GM12872 (cell line): ENCODE data around the gene P2RY11.

ENCODE experiments used
- TF ChIP-seq, protein P1 (sequence below): IDR thresholded peaks from 3 replicates; pipeline ENCODE4 v1.5.1; 2011; ENCODE audit warnings: low read depth, mild to moderate bottlenecking, low read length, moderate library complexity; ENCODE audit not compliant: insufficient read depth

The P2RY11 gene

DNA sequence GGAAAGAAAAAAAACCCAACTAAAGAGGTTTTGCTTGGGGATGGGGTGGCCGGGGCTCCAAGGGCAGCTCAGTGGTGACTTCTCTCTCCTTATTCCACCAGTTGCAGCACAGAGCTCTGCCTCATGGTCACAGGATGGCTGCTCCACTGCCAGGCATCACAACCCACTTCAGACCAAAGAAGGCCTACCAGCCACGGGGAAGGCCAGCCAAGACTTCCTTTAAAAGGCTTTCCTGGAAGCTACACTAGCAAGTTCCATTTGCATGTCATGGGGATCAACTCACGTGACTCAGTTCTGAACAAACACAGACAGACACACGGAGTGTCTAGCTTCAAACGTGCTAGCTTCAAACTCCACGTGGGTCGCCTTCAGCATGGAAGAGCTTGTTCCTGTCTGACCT, 21.4 kb downstream of the P2RY11 start:
- TF ChIP-seq, protein P1, sequence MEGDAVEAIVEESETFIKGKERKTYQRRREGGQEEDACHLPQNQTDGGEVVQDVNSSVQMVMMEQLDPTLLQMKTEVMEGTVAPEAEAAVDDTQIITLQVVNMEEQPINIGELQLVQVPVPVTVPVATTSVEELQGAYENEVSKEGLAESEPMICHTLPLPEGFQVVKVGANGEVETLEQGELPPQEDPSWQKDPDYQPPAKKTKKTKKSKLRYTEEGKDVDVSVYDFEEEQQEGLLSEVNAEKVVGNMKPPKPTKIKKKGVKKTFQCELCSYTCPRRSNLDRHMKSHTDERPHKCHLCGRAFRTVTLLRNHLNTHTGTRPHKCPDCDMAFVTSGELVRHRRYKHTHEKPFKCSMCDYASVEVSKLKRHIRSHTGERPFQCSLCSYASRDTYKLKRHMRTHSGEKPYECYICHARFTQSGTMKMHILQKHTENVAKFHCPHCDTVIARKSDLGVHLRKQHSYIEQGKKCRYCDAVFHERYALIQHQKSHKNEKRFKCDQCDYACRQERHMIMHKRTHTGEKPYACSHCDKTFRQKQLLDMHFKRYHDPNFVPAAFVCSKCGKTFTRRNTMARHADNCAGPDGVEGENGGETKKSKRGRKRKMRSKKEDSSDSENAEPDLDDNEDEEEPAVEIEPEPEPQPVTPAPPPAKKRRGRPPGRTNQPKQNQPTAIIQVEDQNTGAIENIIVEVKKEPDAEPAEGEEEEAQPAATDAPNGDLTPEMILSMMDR = no peak

DNA sequence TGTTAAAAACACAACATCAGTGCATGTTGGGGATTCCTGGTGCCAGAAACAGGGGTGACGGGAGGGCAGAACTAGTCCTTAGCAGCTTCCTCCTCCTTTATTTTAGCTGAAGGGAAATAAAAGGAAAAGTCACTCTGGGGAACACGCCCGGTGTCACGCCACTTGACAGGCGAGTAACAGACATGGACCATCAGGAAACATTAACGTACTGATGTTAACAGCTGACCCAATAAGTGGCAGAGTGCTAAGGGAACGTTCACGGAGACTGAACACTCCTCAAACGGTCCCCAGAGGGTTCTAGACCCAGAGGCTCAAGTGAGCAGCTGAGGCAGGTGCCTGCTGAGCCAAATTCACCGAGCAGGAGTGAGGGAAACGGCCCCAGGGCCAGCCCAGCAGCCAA, 22.1 kb downstream of the P2RY11 start:
- TF ChIP-seq, protein P1 = no peak

DNA sequence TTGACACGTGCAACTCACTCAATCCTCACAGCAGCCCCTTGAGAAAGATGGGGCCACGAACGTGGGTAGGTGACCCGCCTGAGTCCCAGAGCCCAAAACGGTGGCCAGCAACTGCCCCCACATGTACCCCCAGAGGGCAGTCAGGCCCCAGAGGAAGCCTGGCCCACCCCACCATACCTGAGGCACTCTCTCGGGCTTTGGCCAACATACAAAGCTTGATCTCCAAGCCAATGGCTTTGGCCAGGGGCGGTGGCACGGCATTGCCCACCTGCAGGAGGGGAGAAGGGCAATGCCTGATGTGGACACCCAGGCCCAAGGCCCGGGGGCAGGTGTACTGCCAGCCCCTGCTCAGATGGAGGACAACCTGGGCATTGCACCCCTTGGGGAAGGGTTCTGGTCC, 22.5 kb downstream of the P2RY11 start:
- TF ChIP-seq, protein P1 = no peak

DNA sequence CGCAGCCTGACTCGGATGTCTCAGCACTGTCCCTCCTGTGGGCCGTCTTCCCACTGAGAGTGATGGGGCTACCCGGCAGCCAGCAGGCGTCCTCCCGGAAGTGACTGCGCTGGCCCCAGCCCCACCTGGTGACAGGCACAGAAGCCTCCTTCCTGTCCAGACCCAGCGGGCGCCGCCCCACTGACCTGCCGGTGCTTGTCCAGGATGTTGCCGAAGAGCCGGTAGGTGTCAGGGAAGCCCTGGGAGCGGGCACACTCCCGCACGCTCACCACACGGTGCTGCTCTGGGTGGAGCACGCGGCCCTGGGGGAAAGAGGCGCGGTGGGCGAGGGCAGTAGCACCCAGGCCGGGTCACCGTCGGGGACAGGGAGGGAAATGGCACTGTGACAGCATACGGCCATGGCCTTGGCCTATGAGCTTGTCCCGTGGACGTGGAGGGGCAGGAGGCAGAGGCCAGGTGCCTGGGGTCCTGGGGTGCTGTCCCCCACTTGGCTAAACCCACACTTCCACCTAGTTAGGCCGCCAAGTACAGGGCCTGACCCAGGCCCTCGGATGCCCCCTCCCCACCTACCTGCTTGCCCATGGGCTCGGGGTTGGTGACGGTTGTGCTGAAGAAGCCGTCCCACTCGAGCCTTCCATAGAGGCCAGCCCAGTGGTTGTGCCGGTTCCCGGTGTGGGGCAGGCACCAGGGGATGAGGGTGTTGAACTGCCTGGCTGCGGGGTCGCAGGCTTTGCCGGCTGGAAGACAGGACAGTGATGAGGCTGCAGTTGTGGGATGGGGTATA, 24.2 kb downstream of the P2RY11 start:
- TF ChIP-seq, protein P1 = no peak

DNA sequence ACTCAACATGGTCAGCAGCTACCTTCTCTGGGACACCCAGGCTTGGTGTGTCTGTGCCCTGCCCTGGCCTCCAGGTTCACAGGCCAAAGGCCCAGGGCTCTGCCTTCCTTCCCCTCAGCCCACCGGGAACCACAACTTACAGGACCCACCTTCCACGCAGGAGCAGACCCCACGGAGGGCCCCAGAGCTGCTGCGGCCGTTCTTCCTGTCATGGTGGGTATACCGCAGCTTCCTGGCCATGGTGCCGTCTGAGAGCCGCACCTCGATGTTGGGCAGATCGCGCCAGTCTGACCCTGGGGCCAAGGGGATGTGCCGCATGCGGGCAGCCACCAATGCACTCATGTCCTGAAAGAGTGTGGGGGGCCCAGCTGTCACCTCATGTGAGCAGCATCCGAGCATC, 25.4 kb downstream of the P2RY11 start:
- TF ChIP-seq, protein P1 = no peak

DNA sequence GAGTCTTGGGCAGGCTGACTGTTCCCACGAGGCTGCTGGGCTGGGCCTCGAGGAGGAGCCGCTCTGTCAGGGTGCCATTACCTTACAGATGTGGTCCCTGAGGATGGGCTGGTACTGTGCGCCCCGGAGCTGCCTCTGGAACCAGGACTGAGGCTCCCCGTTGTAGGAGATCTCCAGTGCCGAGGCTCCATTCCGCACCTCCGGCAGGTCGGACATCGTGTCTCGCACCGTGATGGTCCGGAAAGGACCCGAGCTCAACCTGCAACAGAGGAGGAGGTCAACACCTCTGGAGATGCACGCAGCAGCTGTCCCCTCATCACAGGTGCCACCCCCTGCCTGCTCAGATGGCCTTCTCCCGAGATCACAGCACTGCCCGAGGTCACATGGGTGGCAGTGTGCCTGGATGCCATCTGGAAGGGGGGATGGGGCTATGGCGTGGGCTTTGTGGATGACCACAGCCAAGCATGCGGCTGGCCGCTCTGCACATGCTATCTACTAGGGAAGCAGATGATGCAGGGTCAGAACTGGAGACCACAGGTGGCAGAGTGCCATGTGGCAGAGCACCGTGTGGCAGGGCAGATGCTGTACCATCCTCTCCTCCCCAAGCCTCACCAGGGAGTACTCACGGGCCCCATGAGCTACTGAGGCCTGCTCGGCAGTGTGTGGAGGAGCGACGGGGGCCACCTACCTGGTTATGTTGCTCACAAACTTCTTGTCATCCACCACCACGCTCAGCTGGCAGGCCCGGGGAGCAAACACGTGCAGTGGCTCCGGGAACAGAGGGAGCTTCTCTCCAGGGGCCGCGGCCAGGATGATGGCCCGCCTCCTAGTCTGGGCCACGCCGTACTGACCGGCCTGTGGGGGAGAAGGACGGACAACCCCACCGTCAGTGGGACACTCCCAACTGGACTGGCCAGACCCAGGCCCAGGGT, 26.5 kb downstream of the P2RY11 start:
- TF ChIP-seq, protein P1 = no peak
